ENCODE results near the gene TNFRSF25. TPM values are rescaled to one million over a fixed set of nuclear protein-coding genes. Genes with fewer than 3 reads are reported as not detected.
"Not testable (repeated sequence)": the region's sequence is repeated elsewhere in the genome, so short reads cannot be mapped to it uniquely, and the experiment has no call there.

Gene TNFRSF25
- total RNA-seq, 1 experiment from 2014 or later, result 27.6 TPM

GRCh38 chr1:6438047-6438525 is 27.9 kb downstream of the TNFRSF25 start:
- DNase-seq (ENCODE audit: unreplicated experiment), result peak; percentile 77
- Mint-ChIP-seq H3K9me3 (ENCODE audit: unreplicated experiment) (no peaks in the 10 kb centered on the region), H3K4me1 (ENCODE audit: insufficient read depth, unreplicated experiment) (peaks cover 13% of the 10 kb centered on the region), H3K27ac (ENCODE audit: low read depth, unreplicated experiment) (no peak overlapping the region), H3K36me3 (ENCODE audit: insufficient read depth, unreplicated experiment) (no peaks in the 10 kb centered on the region), H3K4me3 (ENCODE audit: unreplicated experiment) (no peak overlapping the region), H3K27me3 (ENCODE audit: insufficient read depth, unreplicated experiment) (no peaks in the 10 kb centered on the region)
- ChIA-PET POLR2A (interaction anchor here (0.9 to 2.8 kb wide), 8 partner anchors 10 to 240 kb away, joined by 3 to 21 read pairs (median 6); partner anchors contain the start of gene HES2), CTCF (interaction anchor here (0.6 to 7.2 kb wide), 31 partner anchors 10 to 319 kb away, joined by 3 to 118 read pairs (median 6); partner anchors contain the start of genes HES2 and PLEKHG5)
- TF ChIP-seq CTCF (IDR thresholded peaks at IDR 0.05; ENCODE audit: unreplicated experiment), result peak; percentile 89
- no TSS peak for BruUV-seq (replicated peaks)
- intact Hi-C loops (cut with micrococcal nuclease), result loop anchor here (1.0 to 2.0 kb wide), 3 partner anchors 15 to 191 kb away; no protein-coding TSS in a partner anchor

GRCh38 chr1:6437012-6437700 is 28.8 kb downstream of the TNFRSF25 start:
- H3K27me3 Mint-ChIP-seq (ENCODE audit: insufficient read depth, unreplicated experiment); H3K4me3 Mint-ChIP-seq (ENCODE audit: unreplicated experiment); intact Hi-C loops (cut with micrococcal nuclease); H3K36me3 Mint-ChIP-seq (ENCODE audit: insufficient read depth, unreplicated experiment); H3K27ac Mint-ChIP-seq (ENCODE audit: low read depth, unreplicated experiment); BruUV-seq (replicated peaks); H3K9me3 Mint-ChIP-seq (ENCODE audit: unreplicated experiment): not testable (repeated sequence)
- peaks cover 13% of the 10 kb centered on the region for H3K4me1 Mint-ChIP-seq (ENCODE audit: insufficient read depth, unreplicated experiment)
- CTCF ChIA-PET, result interaction anchor here (0.5 to 7.2 kb wide), 29 partner anchors 9 to 320 kb away, joined by 3 to 118 read pairs (median 5); partner anchors contain the start of genes HES2 and PLEKHG5
- DNase-seq (ENCODE audit: unreplicated experiment), result peak; percentile 79
- TF ChIP-seq CTCF (IDR thresholded peaks at IDR 0.05; ENCODE audit: unreplicated experiment), result peak; percentile 53
- POLR2A ChIA-PET, result interaction anchor here (0.6 to 2.8 kb wide), 7 partner anchors 9 to 239 kb away, joined by 3 to 21 read pairs (median 6); no protein-coding TSS in a partner anchor

- BruUV-seq (replicated peaks); H3K27ac Mint-ChIP-seq (ENCODE audit: low read depth, unreplicated experiment); H3K36me3 Mint-ChIP-seq (ENCODE audit: insufficient read depth, unreplicated experiment); DNase-seq (ENCODE audit: unreplicated experiment); POLR2A ChIA-PET; H3K27me3 Mint-ChIP-seq (ENCODE audit: insufficient read depth, unreplicated experiment); H3K4me3 Mint-ChIP-seq (ENCODE audit: unreplicated experiment); H3K9me3 Mint-ChIP-seq (ENCODE audit: unreplicated experiment); intact Hi-C loops (cut with micrococcal nuclease): not testable (repeated sequence)
- CTCF ChIA-PET, result interaction anchor here (0.7 to 7.2 kb wide), 8 partner anchors 9 to 74 kb away, joined by 3 to 118 read pairs (median 22); partner anchors contain the start of gene HES2
- peaks cover 13% of the 10 kb centered on the region for H3K4me1 Mint-ChIP-seq (ENCODE audit: insufficient read depth, unreplicated experiment)
Observed at GRCh38 chr1:6436277-6436676, 29.7 kb downstream of the TNFRSF25 start.

- no peak for DNase-seq (ENCODE audit: unreplicated experiment)
- no peaks in the 10 kb centered on the region for H3K36me3 Mint-ChIP-seq (ENCODE audit: insufficient read depth, unreplicated experiment)
- no peak overlapping the region for H3K4me3 Mint-ChIP-seq (ENCODE audit: unreplicated experiment)
- H3K9me3 Mint-ChIP-seq (ENCODE audit: unreplicated experiment), result no peaks in the 10 kb centered on the region
- H3K27ac Mint-ChIP-seq (ENCODE audit: low read depth, unreplicated experiment), result no peak overlapping the region
- POLR2A ChIA-PET, result no interaction called here
- no TSS peak for BruUV-seq (replicated peaks)
- CTCF ChIA-PET, result interaction anchor here (7.2 kb wide), 1 partner anchor 14 kb away, joined by 118 read pairs; the partner anchor contains the start of gene HES2
- no peaks in the 10 kb centered on the region for H3K27me3 Mint-ChIP-seq (ENCODE audit: insufficient read depth, unreplicated experiment)
- no peak for TF ChIP-seq CTCF (IDR thresholded peaks at IDR 0.05; ENCODE audit: unreplicated experiment)
- intact Hi-C loops (cut with micrococcal nuclease), result no loop called here
- H3K4me1 Mint-ChIP-seq (ENCODE audit: insufficient read depth, unreplicated experiment), result peaks cover 13% of the 10 kb centered on the region
Observed at GRCh38 chr1:6435547-6435946, 30.4 kb downstream of the TNFRSF25 start.
